ENCODE measurements around the gene LGALS7B.
"Not testable (repeated sequence)": the region's sequence is repeated elsewhere in the genome, so short reads cannot be mapped to it uniquely, and the experiment has no call there.

Gene LGALS7B

DNA sequence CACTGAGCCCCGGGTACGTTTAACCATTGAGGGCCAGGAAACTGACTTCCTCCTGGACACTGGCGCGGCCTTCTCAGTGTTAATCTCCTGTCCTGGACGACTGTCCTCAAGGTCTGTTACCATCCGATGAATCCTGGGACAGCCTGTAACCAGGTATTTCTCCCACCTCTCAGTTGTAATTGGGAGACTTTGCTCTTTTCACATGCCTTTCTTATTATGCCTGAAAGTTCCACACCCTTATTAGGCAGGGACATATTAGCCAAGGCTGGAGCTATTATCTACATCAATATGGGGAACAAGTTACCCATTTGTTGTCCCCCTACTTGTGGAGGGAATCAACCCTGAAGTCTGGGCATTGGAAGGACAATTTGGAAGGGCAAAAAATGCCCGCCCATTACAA is 36.9 kb downstream of the LGALS7B start:
- DNase-seq, result not testable (repeated sequence)

DNA sequence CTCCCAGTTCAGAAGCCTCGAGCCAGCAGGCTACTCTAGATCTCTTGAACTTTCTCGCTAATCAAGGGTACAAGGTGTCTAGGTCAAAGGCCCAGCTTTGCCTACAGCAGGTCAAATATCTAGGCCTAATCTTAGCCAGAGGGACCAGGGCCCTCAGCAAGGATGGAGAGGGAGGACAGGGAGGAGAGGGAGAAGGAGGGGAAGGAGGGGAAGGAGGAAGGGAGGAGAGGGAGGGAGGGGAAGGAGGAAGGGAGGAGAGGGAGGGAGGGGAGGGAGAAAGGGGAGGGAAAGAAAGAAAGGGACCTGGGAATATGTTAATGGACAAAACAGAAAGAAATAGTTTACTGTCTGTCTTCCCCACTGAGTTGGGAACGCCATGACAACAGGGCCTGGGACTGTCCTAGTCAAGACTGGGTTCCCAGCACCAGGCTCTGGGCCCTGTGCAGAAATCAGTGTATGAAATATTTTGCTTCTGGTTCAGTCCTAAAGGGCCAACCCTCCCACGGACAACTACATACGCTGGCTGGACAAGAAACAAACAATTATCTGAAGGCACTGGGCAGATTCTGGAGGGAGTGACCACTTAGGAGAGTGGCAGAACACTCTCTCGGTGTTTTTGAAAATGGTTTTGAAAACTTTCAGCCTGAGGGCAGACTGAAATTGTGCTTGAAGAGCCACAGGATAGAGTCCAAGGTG is 38.0 kb downstream of the LGALS7B start:
- DNase-seq, result no peak

GRCh38 chr19:38829203-38829602 is 40.2 kb downstream of the LGALS7B start:
- not testable (repeated sequence) for DNase-seq

DNA sequence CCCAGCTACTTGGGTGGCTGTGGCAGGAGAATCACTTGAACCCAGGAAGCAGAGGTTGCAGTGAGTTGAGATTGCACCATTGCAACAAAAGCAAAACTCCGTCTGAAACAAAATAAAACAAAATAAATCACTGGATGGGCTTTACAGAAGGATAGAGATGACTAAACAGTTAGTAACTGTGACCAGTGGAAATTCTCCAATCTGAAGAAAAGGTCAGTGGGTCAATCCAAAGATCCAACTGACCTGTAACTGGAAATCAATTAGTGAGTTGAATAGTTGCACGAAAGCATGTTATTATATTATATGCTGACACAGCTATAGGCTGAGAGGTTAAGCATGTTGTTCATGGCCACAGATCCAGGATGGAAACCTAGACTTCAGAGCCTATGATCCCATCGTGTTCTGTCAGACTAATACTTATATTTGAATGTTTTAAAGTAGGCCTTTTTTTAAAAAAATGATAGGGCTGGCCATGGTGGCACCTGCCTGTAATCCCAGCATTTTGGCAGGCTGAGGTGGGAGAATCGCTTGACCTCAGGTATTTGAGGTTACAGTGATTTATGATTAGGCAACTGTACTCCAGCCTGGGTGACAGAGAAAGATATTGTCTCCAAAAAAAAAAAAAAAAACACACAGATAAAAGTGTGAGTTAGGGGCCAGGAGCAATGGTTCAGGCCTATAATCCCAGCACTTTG is 41.2 kb downstream of the LGALS7B start:
- DNase-seq, result no peak

GRCh38 chr19:38831142-38831605 is 42.2 kb downstream of the LGALS7B start:
- DNase-seq, result peak; percentile 67

DNA sequence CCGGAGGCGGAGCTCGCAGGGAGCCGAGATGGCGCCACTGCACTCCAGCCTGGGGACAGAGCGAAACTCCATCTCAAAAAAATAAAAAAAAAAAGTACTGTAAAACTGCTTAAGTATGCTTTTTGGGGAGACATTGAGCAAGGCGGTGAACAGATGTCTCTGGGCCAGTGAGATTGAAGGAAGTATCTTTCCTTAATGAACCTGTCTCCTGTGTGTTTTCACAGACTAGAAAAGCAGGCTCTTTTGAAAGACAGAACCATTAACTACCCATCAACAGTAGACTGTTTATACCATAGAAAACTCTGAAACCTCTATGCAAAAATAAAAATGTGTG is 44.1 kb downstream of the LGALS7B start:
- no peak for DNase-seq

GRCh38 chr19:38834104-38834490 is 45.1 kb downstream of the LGALS7B start:
- DNase-seq, result no peak

GRCh38 chr19:38834590-38834989 is 45.6 kb downstream of the LGALS7B start:
- DNase-seq, result no peak

GRCh38 chr19:38836159-38836982 is 47.4 kb downstream of the LGALS7B start:
- DNase-seq, result no peak

DNA sequence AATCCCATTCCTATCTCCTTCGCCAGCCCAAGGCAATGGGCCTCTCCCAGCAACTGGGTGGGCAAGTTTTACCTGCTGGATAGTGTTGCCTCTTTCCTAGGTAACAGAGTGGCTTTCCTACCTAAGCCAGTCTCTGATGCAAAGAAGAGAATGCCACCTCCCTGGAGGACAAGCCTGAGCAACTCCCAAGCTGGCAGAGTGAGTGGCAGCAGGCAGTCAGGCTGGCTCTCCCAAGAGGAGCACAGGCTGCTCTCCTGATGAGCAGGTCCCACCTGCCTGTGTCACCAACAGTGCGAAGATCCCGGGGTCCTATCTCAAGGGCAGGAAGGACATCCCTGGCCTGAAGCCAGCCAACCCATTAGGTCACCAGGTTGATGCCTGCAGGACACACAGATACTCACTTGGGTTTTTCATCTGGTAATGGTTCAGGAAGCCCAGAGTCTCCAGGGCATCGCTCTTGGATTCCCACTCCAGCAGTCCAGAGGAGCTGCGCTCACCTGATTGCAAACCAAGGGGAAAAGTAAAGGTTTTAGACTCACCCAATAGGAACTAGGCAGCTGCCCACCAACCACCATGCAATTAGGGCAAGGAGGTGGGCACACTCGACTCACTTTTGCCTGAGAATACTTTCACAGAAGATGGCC is 48.1 kb downstream of the LGALS7B start:
- no peak for DNase-seq

- DNase-seq, result no peak
Measured at GRCh38 chr19:38837656-38838121, 48.7 kb downstream of the LGALS7B start.

GRCh38 chr19:38838208-38838985 is 49.4 kb downstream of the LGALS7B start:
- DNase-seq, result no peak

- DNase-seq, result no peak
Measured at GRCh38 chr19:38838986-38839761, 50.2 kb downstream of the LGALS7B start.

- no peak for DNase-seq
Measured at GRCh38 chr19:38839816-38840582, 51.0 kb downstream of the LGALS7B start.

DNA sequence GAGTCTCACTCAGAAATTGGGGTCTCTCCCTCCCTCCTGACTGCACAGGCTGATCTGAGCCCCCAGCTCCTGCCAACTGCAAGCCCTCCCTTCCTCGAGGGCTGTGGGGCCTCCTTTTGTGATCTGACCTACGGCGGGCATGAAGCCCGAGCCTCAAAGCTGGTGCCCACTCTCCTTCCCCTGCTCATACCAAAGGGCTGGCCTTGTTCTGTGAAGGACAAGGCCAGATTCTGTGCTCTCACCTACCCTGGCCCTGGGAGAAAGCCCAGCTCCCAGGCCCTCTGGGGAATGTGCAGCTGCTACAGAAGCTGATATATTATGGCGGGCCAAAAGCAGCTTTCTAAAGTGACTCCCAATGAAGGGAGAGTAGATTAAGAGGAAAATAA is 51.6 kb downstream of the LGALS7B start:
- DNase-seq, result no peak
